Esophagus muscularis mucosa (tissue), 4 donors: ENCODE measurements around the gene GRK5. TPM values are rescaled to one million over a fixed set of nuclear protein-coding genes. Genes with fewer than 3 reads are reported as not detected.

ENCODE experiments used
- DNase-seq: peaks from one replicate; pipeline ENCODE4 v3.0.0-alpha.2; 2017; ENCODE audit errors: extremely low spot score
- H3K27ac ChIP-seq, 4 donors: fragments of 200-600 bp; sonication (generic); replicated peaks in 1 of 4; 1 replicate in 3 of 4; 2 replicates in 1 of 4; pipeline ENCODE4 v1.5.1; 2016 to 2019; ENCODE audit warnings: mild to moderate bottlenecking in 1 of 4
- H3K27me3 ChIP-seq, 4 donors: fragments of 200-600 bp; sonication (generic); one replicate each; pipeline versions ENCODE4 v1.5.1 to v1.6.0; 2016 to 2019
- H3K36me3 ChIP-seq, 4 donors: fragments of 200-600 bp; sonication (generic); one replicate each; pipeline ENCODE4 v1.5.1; 2016 to 2019
- H3K4me1 ChIP-seq, 4 donors: fragments of 200-600 bp; sonication (generic); one replicate each; pipeline ENCODE4 v1.5.1; 2016 to 2019
- H3K4me3 ChIP-seq, 4 donors: fragments of 200-600 bp; sonication (generic); 1 replicate in 2 of 4; 2 replicates in 2 of 4; pipeline ENCODE4 v1.5.1; 2016 to 2019; ENCODE audit warnings: mild to moderate bottlenecking in 4 of 4, moderate library complexity in 1 of 4
- H3K9me3 ChIP-seq, 4 donors: fragments of 200-600 bp; sonication (generic); 1 replicate in 3 of 4; 2 replicates in 1 of 4; pipeline ENCODE4 v1.5.1; 2016 to 2019
- CTCF ChIP-seq, 3 experiments: fragments of 200-600 bp in 2 of 3; fragments of 450-650 bp in 1 of 3; sonication (generic) in 2 of 3; IDR thresholded peaks; one replicate each; pipeline ENCODE4 v1.5.1; 2017 to 2019; ENCODE audit warnings: antibody characterized with exemption in 3 of 3, mild to moderate bottlenecking in 2 of 3, moderate library complexity in 1 of 3
- EP300 ChIP-seq: sonication (generic); formaldehyde crosslinking; IDR thresholded peaks from one replicate; pipeline ENCODE4 v1.6.1; 2017; ENCODE audit warnings: antibody characterized with exemption
- POLR2A ChIP-seq: fragments of 450-650 bp; IDR thresholded peaks from one replicate; pipeline ENCODE4 v1.6.1; 2017; ENCODE audit warnings: antibody characterized with exemption, moderate library complexity, mild to moderate bottlenecking, low read depth
- POLR2AphosphoS5 ChIP-seq, 2 donors: sonication (generic); formaldehyde crosslinking; IDR thresholded peaks; one replicate each; pipeline ENCODE4 v1.6.1; 2017; ENCODE audit warnings: antibody characterized with exemption in 2 of 2
- WGBS: methylation state at CpG from one replicate; pipeline ENCODE4 v1.1.5; 2018; 5-methylcytosine and 5-hydroxymethylcytosine counted together
- intact Hi-C: fragments of 100-400 bp; cut with DNase I; formaldehyde crosslinking; loops from one replicate; pipeline ENCODE4 v1.15.1; 2023
- total RNA-seq, 4 donors: library from RNA; depleted of rRNA; stranded (reverse); fragments of >200 nt; gene quantifications; one replicate each; pipeline versions ENCODE4 v1.1.0 to v1.2.1, GENCODE V29; 2016

GRK5 gene
- total RNA-seq, 4 donors from 2014 or later, result 39.6 to 64.4 (median 50.7) TPM

GRCh38 chr10:119278126-119278709 lies 70.8 kb downstream of the GRK5 start:
- H3K4me3 ChIP-seq, result no peak overlapping the region
- WGBS, result 77% methylated on average over 14 of the region's 14 CpGs
- no peaks in the 10 kb centered on the region for H3K27me3 ChIP-seq
- no peaks in the 10 kb centered on the region for H3K9me3 ChIP-seq
- intact Hi-C loops, result no loop called here
- H3K27ac ChIP-seq, result peak overlapping the region in 1 of 4 donors; percentile 37
- TF ChIP-seq POLR2AphosphoS5 (IDR thresholded peaks at IDR 0.05), result no peak
- TF ChIP-seq CTCF (IDR thresholded peaks at IDR 0.05), result no peak
- TF ChIP-seq POLR2A, result no peak
- TF ChIP-seq EP300, result no peak
- DNase-seq, result no peak
- peaks cover 53 to 82% (median 72%) of the 10 kb centered on the region in 4 donors for H3K4me1 ChIP-seq
- H3K36me3 ChIP-seq, result no peaks in the 10 kb centered on the region

DNA sequence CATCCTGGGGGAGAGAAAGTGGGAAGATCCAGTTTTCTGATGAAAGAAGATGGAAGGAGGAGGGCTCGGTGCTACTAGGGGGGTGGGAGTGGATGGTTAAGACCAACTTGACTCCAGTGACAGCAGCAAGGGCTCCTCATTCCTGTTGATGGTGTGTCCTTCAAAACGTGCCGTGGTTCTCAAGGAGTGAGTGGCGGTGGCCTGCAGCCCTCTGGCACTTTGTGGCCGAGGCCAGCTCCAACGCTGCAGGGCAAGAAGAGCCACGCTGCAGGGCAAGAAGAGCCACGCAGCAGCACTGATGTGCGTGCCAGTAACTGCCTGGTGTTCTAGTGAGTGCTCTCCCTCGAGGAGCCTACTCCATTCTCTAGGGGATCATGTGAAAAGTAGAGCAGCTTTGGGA lies 72.1 kb downstream of the GRK5 start:
- Histone ChIP-seq H3K27me3 (no peaks in the 10 kb centered on the region), H3K27ac (peak overlapping the region in 2 of 4 donors; percentile 24 to 70), H3K4me3 (no peak overlapping the region), H3K36me3 (no peaks in the 10 kb centered on the region), H3K4me1 (peaks cover 54 to 88% (median 75%) of the 10 kb centered on the region in 4 donors), H3K9me3 (no peaks in the 10 kb centered on the region)
- TF ChIP-seq EP300 (no peak), POLR2AphosphoS5 (IDR thresholded peaks at IDR 0.05) (no peak), CTCF (IDR thresholded peaks at IDR 0.05) (no peak), POLR2A (no peak)
- 95% methylated on average over 10 of the region's 10 CpGs for WGBS
- intact Hi-C loops, result no loop called here
- no peak for DNase-seq

DNA sequence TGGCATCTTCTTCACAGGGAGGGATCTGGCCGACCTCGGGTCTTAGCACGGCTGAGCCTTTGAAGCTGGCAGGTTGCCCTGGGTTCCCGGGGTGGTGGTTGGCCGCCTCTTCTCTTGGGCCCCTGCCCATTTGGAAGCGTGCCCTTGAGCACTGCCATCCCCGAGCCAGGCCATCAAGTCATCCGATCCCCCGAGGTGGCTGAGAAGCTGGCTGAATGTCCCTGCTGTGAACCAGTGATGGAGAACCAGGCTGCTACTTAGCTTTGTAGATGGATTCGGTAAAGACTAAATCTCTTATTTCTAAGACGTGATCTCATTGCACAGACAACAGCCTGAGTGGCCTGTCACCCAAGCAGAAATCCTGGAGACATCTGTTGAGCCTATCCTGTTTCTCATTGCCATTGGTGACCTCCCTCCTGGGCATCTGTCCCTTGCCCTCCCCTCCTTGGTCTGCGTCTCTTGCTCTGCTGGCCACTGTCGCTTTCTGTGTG lies 74.3 kb downstream of the GRK5 start:
- Histone ChIP-seq H3K27ac (peak overlapping the region; percentile 61 to 73 (median 68)), H3K4me1 (peaks cover 68 to 93% (median 80%) of the 10 kb centered on the region in 4 donors), H3K9me3 (no peaks in the 10 kb centered on the region), H3K27me3 (no peaks in the 10 kb centered on the region), H3K36me3 (no peaks in the 10 kb centered on the region), H3K4me3 (no peak overlapping the region)
- no peak for DNase-seq
- intact Hi-C loops, result no loop called here
- peak in 1 of 2 donors; percentile 11 for TF ChIP-seq POLR2AphosphoS5 (IDR thresholded peaks at IDR 0.05)
- TF ChIP-seq EP300, result no peak
- 44% methylated on average over 9 of the region's 13 CpGs for WGBS

DNA sequence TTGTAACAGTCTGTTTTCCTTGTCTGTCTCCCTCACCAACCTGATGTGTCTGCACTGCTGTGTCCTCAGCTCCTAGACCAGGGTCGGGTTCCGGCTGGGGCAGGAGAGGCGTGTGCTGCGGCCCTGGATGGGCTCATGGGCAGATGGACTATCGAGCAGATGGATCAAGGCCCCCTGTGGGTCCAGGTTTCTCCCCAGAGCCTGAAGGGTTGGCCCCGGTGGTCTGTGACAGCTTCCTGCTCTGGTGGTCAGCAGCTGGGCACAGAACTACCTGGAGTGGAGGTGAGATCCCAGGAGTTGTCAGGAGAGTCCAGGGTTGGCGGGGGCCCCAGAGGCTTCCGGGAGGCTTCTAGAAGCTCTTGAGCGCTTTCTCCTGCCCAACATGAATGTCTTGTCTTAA lies 75.1 kb downstream of the GRK5 start:
- H3K4me1 ChIP-seq, result peaks cover 69 to 97% (median 84%) of the 10 kb centered on the region in 4 donors
- no peak for DNase-seq
- H3K9me3 ChIP-seq, result no peaks in the 10 kb centered on the region
- TF ChIP-seq CTCF (IDR thresholded peaks at IDR 0.05) (no peak), EP300 (no peak), POLR2A (no peak), POLR2AphosphoS5 (IDR thresholded peaks at IDR 0.05) (no peak)
- H3K36me3 ChIP-seq, result no peaks in the 10 kb centered on the region
- peak overlapping the region; percentile 61 to 73 (median 68) for H3K27ac ChIP-seq
- no peaks in the 10 kb centered on the region for H3K27me3 ChIP-seq
- WGBS, result 97% methylated on average over 9 of the region's 9 CpGs
- intact Hi-C loops, result no loop called here
- H3K4me3 ChIP-seq, result no peak overlapping the region

DNA sequence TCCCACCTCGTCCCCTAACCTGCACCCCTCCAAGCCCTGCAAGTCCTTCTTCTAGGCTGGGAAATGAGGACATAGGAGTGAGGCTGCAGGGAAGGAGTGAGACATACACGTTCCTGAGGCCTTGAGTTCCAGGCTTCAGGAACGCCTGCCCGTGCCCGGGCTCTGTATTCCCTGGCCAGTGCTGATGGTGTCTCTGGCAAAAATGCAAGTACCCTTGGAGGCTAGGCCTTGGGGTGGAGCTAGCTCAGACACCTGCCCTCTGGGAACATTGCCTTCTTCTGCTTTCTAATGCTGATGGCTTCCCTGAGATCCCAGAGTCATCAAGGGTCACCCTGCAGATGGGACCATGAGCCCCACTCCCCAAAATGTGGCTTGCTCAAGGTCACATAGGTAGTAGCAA lies 76.0 kb downstream of the GRK5 start:
- intact Hi-C loops, result no loop called here
- no peaks in the 10 kb centered on the region for H3K27me3 ChIP-seq
- no peaks in the 10 kb centered on the region for H3K36me3 ChIP-seq
- no peak for TF ChIP-seq POLR2A
- TF ChIP-seq POLR2AphosphoS5 (IDR thresholded peaks at IDR 0.05), result no peak
- TF ChIP-seq CTCF (IDR thresholded peaks at IDR 0.05), result no peak
- no peak for TF ChIP-seq EP300
- H3K4me1 ChIP-seq, result peaks cover 75 to 97% (median 91%) of the 10 kb centered on the region in 4 donors
- no peak overlapping the region for H3K4me3 ChIP-seq
- H3K27ac ChIP-seq, result peak overlapping the region; percentile 51 to 70 (median 64)
- DNase-seq, result no peak
- no peaks in the 10 kb centered on the region for H3K9me3 ChIP-seq
- 71% methylated on average over 5 of the region's 5 CpGs for WGBS
